HG02571 (cell line): ENCODE data around the gene EHD4.

Experiments used
- ATAC-seq: cut with Tn5 transposase; IDR thresholded peaks from one replicate; pipeline ENCODE4 v1.9.1; 2021; ENCODE audit warnings: mild to moderate bottlenecking, moderate library complexity; ENCODE audit not compliant: unreplicated experiment

EHD4 gene

GRCh38 chr15:41866263-41866703 lies 106.1 kb downstream of the EHD4 start:
- ATAC-seq, result no peak

GRCh38 chr15:41865490-41866055 lies 106.8 kb downstream of the EHD4 start:
- ATAC-seq, result no peak

GRCh38 chr15:41862515-41863116 lies 109.7 kb downstream of the EHD4 start:
- ATAC-seq, result no peak

GRCh38 chr15:41861736-41862356 lies 110.5 kb downstream of the EHD4 start:
- ATAC-seq, result no peak

- ATAC-seq, result no peak
Observed at GRCh38 chr15:41860049-41860828, 112.1 kb downstream of the EHD4 start.

GRCh38 chr15:41858756-41859155 lies 113.6 kb downstream of the EHD4 start:
- ATAC-seq, result no peak

GRCh38 chr15:41857316-41857715 lies 115.0 kb downstream of the EHD4 start:
- ATAC-seq, result no peak

GRCh38 chr15:41856716-41857115 lies 115.6 kb downstream of the EHD4 start:
- no peak for ATAC-seq

GRCh38 chr15:41856262-41856661 lies 116.1 kb downstream of the EHD4 start:
- no peak for ATAC-seq

- ATAC-seq, result no peak
Observed at GRCh38 chr15:41855261-41855961, 116.9 kb downstream of the EHD4 start.

- ATAC-seq, result no peak
Observed at GRCh38 chr15:41854443-41854842, 117.9 kb downstream of the EHD4 start.

GRCh38 chr15:41853831-41854230 lies 118.5 kb downstream of the EHD4 start:
- no peak for ATAC-seq

- ATAC-seq, result no peak
Observed at GRCh38 chr15:41852736-41853590, 119.4 kb downstream of the EHD4 start.

- no peak for ATAC-seq
Observed at GRCh38 chr15:41851755-41852370, 120.5 kb downstream of the EHD4 start.

GRCh38 chr15:41851167-41851523 lies 121.2 kb downstream of the EHD4 start:
- ATAC-seq, result no peak

- no peak for ATAC-seq
Observed at GRCh38 chr15:41850482-41851166, 121.7 kb downstream of the EHD4 start.

GRCh38 chr15:41849861-41850260 lies 122.5 kb downstream of the EHD4 start:
- no peak for ATAC-seq

GRCh38 chr15:41849204-41849603 lies 123.2 kb downstream of the EHD4 start:
- no peak for ATAC-seq

- ATAC-seq, result no peak
Observed at GRCh38 chr15:41848631-41849030, 123.7 kb downstream of the EHD4 start.
